K562 (cell line): ENCODE data around the gene MYADML2. TPM values are rescaled to one million over a fixed set of nuclear protein-coding genes. Genes with fewer than 3 reads are reported as not detected.

ENCODE experiments used
- CREM ChIP-seq: IDR thresholded peaks from 2 replicates; pipeline ENCODE4 v1.6.1; 2014; ENCODE audit warnings: antibody characterized with exemption, low read depth
- DLX4 ChIP-seq: fragments of 250-450 bp; sonication (Bioruptor Pico); IDR thresholded peaks from 2 replicates; pipeline ENCODE4 v1.6.1; 2021; ENCODE audit warnings: mild to moderate bottlenecking
- HLTF ChIP-seq: fragments of 450-650 bp; IDR thresholded peaks from 2 replicates; pipeline ENCODE4 v1.6.1; 2016
- MCM2 ChIP-seq: fragments of 450-650 bp; IDR thresholded peaks from 2 replicates; pipeline ENCODE4 v1.6.1; 2017; ENCODE audit warnings: low read depth, mild to moderate bottlenecking
- PHF20 ChIP-seq: fragments of 450-650 bp; IDR thresholded peaks from 2 replicates; pipeline ENCODE4 v1.6.1; 2018; ENCODE audit not compliant: partially characterized antibody
- RFX1 ChIP-seq: fragments of 450-650 bp; IDR thresholded peaks from 2 replicates; pipeline ENCODE4 v1.6.1; 2016; ENCODE audit warnings: mild to moderate bottlenecking, moderate library complexity
- SIN3B ChIP-seq: fragments of 450-650 bp; IDR thresholded peaks from 2 replicates; pipeline ENCODE4 v1.6.1; 2017; ENCODE audit warnings: low read depth, mild to moderate bottlenecking, moderate library complexity
- SREBF1 ChIP-seq: fragments of 150-350 bp; IDR thresholded peaks from 2 replicates; pipeline ENCODE4 v1.6.1; 2014; ENCODE audit warnings: antibody characterized with exemption, low read depth, low read length, borderline replicate concordance
- TAF7 ChIP-seq: fragments of 450-650 bp; IDR thresholded peaks from 2 replicates; pipeline ENCODE4 v1.6.1; 2016; ENCODE audit warnings: missing genetic modification characterization, missing compliant biosample characterization
- VEZF1 ChIP-seq: fragments of 200-800 bp; sonication (Bioruptor generic); IDR thresholded peaks from 2 replicates; pipeline ENCODE4 v1.6.1; 2017; ENCODE audit warnings: missing genetic modification characterization, missing compliant biosample characterization
- ZBTB5 ChIP-seq: fragments of 450-650 bp; IDR thresholded peaks from 2 replicates; pipeline ENCODE4 v1.6.1; 2017; ENCODE audit warnings: antibody characterized with exemption
- ZBTB8A ChIP-seq: fragments of 450-650 bp; IDR thresholded peaks from 2 replicates; pipeline ENCODE4 v1.6.1; 2018; ENCODE audit warnings: mild to moderate bottlenecking, moderate library complexity; ENCODE audit not compliant: partially characterized antibody
- ZNF143 ChIP-seq: sonication (generic); formaldehyde crosslinking; IDR thresholded peaks from 2 replicates; pipeline ENCODE4 v1.9.0; 2022; ENCODE audit warnings: mild to moderate bottlenecking, missing genetic modification reagents
- ZNF146 ChIP-seq: IDR thresholded peaks from one replicate; pipeline ENCODE4 v1.6.1; 2018; ENCODE audit warnings: missing compliant biosample characterization; ENCODE audit not compliant: unreplicated experiment
- ZNF583 ChIP-seq: fragments of 250-450 bp; sonication (Bioruptor Pico); IDR thresholded peaks from 2 replicates; pipeline ENCODE4 v1.4.0; 2020
- ZNF699 ChIP-seq: fragments of 250-450 bp; sonication (Bioruptor Pico); IDR thresholded peaks from 2 replicates; pipeline ENCODE4 v1.8.0; 2021; ENCODE audit warnings: mild to moderate bottlenecking, moderate library complexity; ENCODE audit not compliant: insufficient replicate concordance
- polyA plus RNA-seq, 8 experiments: library from polyadenylated mRNA; depleted of rRNA in 4 of 8; stranded (reverse) in 5 of 8; unstranded in 3 of 8; fragments of >200 nt; fragmentation: Nextera tagmentation in 2 of 8; fragmentation: Illumina TruSeq in 1 of 8; extraction: Ambion mirVana in 2 of 8; extraction: Trizol in 1 of 8; gene quantifications; 2 replicates each; pipeline versions ENCODE4 v1.2.1 to v1.2.3, GENCODE V29; 2011 to 2014; ENCODE audit warnings: inconsistent platforms in 1 of 8, missing spikeins in 1 of 8
- total RNA-seq, 7 experiments: library from RNA; depleted of rRNA in 6 of 7; stranded (reverse); fragments of >200 nt in 6 of 7; fragmentation: Illumina TruSeq in 2 of 7; extraction: Trizol in 2 of 7; gene quantifications; 2 replicates each; pipeline versions ENCODE4 v1.2.1 to v1.2.3, GENCODE V29; 2011 to 2021; ENCODE audit warnings: low replicate concordance in 1 of 7
- TF ChIP-seq, protein P1 (sequence below): sonication (generic); formaldehyde crosslinking; IDR thresholded peaks from 2 replicates; pipeline ENCODE4 v1.8.0; 2023; ENCODE audit warnings: missing genetic modification reagents, mild to moderate bottlenecking, borderline replicate concordance
- TF ChIP-seq, protein P2 (sequence below): sonication (generic); formaldehyde crosslinking; IDR thresholded peaks from 2 replicates; pipeline ENCODE4 v1.8.1; 2023; ENCODE audit warnings: mild to moderate bottlenecking, missing genetic modification reagents

The MYADML2 gene
- total and polyA plus RNA-seq, 9 of the 15 experiments (the other 6 are each of a cell fraction or from before 2014, with no cell fraction given) = not detected

GRCh38 chr17:81961087-81961511 lies 14.1 kb upstream of the MYADML2 start, which contains the start of gene NOTUM (continued):
- TF ChIP-seq, protein P1, sequence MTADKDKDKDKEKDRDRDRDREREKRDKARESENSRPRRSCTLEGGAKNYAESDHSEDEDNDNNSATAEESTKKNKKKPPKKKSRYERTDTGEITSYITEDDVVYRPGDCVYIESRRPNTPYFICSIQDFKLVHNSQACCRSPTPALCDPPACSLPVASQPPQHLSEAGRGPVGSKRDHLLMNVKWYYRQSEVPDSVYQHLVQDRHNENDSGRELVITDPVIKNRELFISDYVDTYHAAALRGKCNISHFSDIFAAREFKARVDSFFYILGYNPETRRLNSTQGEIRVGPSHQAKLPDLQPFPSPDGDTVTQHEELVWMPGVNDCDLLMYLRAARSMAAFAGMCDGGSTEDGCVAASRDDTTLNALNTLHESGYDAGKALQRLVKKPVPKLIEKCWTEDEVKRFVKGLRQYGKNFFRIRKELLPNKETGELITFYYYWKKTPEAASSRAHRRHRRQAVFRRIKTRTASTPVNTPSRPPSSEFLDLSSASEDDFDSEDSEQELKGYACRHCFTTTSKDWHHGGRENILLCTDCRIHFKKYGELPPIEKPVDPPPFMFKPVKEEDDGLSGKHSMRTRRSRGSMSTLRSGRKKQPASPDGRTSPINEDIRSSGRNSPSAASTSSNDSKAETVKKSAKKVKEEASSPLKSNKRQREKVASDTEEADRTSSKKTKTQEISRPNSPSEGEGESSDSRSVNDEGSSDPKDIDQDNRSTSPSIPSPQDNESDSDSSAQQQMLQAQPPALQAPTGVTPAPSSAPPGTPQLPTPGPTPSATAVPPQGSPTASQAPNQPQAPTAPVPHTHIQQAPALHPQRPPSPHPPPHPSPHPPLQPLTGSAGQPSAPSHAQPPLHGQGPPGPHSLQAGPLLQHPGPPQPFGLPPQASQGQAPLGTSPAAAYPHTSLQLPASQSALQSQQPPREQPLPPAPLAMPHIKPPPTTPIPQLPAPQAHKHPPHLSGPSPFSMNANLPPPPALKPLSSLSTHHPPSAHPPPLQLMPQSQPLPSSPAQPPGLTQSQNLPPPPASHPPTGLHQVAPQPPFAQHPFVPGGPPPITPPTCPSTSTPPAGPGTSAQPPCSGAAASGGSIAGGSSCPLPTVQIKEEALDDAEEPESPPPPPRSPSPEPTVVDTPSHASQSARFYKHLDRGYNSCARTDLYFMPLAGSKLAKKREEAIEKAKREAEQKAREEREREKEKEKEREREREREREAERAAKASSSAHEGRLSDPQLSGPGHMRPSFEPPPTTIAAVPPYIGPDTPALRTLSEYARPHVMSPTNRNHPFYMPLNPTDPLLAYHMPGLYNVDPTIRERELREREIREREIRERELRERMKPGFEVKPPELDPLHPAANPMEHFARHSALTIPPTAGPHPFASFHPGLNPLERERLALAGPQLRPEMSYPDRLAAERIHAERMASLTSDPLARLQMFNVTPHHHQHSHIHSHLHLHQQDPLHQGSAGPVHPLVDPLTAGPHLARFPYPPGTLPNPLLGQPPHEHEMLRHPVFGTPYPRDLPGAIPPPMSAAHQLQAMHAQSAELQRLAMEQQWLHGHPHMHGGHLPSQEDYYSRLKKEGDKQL (CRISPR knock-in tag) = no peak
- TF ChIP-seq ZNF583 (CRISPR knock-in tag) = no peak
- TF ChIP-seq ZBTB5 = no peak
- TF ChIP-seq ZNF699 = no peak
- no peak for TF ChIP-seq SREBF1
- no peak for TF ChIP-seq TAF7 (tag)
- TF ChIP-seq ZNF143 (CRISPR knock-in tag) = no peak
- no peak for TF ChIP-seq ZBTB8A
- no peak for TF ChIP-seq PHF20
- TF ChIP-seq RFX1 = no peak
- no peak for TF ChIP-seq CREM
- TF ChIP-seq, protein P2, sequence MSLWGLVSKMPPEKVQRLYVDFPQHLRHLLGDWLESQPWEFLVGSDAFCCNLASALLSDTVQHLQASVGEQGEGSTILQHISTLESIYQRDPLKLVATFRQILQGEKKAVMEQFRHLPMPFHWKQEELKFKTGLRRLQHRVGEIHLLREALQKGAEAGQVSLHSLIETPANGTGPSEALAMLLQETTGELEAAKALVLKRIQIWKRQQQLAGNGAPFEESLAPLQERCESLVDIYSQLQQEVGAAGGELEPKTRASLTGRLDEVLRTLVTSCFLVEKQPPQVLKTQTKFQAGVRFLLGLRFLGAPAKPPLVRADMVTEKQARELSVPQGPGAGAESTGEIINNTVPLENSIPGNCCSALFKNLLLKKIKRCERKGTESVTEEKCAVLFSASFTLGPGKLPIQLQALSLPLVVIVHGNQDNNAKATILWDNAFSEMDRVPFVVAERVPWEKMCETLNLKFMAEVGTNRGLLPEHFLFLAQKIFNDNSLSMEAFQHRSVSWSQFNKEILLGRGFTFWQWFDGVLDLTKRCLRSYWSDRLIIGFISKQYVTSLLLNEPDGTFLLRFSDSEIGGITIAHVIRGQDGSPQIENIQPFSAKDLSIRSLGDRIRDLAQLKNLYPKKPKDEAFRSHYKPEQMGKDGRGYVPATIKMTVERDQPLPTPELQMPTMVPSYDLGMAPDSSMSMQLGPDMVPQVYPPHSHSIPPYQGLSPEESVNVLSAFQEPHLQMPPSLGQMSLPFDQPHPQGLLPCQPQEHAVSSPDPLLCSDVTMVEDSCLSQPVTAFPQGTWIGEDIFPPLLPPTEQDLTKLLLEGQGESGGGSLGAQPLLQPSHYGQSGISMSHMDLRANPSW = no peak
- no peak for TF ChIP-seq DLX4 (CRISPR knock-in tag)
- TF ChIP-seq SIN3B = peak; percentile 46; the same call in 1 of the 2 replicates
- peak; percentile 91 for TF ChIP-seq VEZF1
- no peak for TF ChIP-seq MCM2
- no peak for TF ChIP-seq ZNF146
- no peak for TF ChIP-seq HLTF
